ENCODE data around the gene UBAC2.

UBAC2 gene

DNA sequence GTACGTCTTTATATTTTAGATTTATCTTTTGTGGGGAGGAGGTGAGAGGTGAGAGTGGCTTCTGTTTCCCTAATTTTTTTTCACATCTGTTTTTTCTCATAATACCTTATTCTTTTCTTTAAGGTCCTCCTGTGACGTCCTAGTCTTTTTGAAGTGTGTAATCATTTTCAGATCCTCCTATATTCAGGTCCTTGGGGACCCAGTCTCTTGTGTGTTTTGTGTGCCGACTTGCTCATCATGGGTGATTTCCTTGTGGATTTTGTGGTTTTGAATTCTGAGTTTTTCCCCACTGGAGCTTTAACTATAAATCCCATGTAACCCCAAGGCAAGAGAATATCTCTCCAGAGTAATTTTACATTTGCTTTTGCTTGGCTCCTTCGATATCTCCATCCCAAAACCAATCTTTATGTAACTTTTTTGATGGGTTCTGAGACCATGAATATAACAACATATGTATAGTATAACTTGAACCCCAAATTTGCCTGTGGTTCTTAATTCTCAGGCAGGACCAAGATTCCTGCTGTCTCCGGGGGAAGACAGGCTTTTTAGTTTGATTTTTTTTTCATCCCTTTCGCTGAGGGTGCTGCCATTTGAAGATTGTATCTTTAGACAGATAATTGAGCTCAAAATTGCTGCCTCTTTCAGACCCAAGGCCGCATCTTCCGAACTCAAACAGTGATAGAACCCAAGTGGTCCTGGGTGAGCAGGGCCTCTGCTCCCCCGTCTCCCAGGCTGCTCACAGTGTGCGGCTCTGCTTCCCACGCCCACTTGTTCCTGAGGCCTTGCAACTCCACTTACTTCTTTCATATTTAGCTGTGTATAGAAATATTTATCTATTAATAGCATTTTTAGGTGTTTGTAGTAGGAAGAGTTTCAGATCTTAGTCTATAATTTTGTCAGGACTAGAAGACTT, 165.7 kb downstream of the UBAC2 start:
- DNase-seq: no peak

- DNase-seq: no peak
Measured at GRCh38 chr13:99367106-99367616, 166.5 kb downstream of the UBAC2 start.

DNA sequence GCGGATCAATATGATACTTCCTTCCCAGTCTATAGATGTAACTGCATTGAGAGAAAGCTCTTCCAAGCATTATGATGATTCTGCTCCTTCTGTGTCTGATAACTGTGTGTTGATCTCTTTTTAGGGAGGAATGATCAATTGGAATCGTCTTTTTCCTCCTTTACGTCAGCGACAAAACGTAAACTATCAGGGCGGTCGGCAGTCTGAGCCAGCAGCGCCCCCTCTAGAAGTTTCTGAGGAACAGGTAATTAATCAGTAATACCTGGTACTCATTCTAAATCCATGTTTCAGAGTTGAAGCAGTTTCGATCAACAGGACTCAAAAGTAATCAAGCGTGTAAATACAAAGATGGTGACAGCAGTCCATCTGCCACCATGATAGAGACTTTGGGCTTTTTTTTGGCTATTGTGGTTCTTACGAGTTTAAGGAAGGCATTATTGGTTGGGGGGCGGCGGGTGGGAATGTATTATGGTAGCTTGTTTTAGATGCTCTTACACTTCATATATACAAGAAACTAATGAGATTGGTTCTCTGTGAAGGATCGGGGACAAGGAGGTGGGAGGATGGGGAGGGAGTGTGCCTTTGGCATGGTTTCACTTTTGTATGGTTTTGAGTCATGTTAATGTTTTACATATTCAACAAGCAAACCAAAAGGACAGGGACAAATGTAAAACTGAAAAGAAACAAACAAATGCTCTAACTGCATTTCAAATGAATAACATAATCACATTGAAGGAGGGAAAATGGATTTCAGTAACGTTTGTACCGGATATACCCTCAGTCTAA, 167.2 kb downstream of the UBAC2 start:
- no peak for DNase-seq

DNA sequence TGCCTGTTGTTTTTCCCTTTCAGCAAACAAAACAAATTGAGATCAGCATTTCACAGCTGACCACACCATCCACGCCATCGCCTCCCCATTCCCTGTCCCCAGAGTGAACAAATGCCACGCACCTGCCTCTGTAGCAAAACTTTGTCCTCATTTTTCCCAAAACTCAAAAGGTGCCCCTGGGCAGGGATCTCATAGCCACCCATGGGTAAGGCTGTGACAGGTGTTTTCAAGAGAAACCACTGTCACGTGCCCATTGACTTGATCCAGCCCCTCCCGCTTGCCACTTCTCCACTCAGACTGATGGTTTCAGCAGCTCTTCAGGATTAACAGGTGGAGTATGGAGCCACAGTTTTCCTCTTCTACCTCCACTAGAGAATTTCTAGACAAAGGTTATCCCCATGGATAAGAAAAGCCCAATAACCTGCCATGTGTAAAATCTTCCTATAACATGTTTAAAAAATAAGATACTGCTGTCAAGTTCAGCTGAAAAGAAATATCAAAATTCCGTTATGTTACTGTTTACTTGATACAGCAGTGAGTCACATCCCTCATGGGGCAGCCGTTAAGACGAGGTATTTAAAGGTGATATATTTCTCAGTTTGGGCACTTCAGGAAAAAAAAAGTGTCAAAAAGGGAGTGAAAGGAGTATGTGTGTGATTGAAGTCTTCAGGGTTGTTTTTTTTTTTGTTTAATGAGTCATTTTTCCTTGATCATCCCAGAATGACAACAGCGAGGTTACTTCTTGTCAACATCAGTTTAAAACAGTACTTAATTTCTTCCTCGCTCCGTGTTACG, 170.0 kb downstream of the UBAC2 start:
- no peak for DNase-seq

DNA sequence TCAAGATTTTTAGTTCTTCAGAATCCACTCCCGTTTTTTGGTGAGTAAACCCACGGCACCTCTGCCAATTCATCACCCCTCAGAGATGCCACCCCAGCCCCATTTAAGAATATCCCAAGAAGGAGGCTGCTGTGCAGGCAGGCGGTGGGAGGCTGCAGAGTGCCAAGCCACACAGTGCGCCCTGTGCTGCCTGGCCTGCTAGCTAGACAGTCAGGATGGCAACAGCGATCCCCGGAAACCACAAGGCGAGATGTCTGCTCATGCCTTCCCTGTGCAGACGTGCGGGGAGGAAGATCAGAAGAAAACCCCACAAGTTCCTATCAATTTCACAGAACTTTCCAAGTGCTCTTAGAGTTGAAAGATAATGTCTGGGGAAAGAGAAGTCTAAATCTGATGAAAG, 171.3 kb downstream of the UBAC2 start:
- DNase-seq: no peak

DNA sequence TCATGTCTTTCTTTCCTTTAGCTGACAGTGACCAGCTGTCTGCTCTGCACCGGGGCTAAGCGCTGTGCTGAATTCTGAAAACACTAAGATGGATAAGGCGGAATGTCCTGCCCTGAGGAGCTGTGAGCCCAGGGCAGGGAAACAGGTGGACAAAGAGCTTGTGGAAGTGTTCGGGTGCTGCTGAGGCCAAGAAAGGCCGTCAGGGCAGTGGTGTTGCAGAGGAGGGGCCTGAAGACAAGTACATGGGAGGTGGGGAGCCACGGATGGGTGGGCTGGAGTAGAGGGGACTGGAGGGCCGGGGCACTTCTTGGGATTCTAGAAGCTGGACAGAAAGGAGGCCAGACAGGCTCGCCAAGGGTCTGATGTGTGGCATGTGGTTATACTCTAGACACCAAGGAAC, 172.8 kb downstream of the UBAC2 start:
- DNase-seq: no peak

GRCh38 chr13:99374169-99374991, 173.7 kb downstream of the UBAC2 start:
- DNase-seq: no peak

GRCh38 chr13:99374994-99375737, 174.5 kb downstream of the UBAC2 start:
- no peak for DNase-seq

DNA sequence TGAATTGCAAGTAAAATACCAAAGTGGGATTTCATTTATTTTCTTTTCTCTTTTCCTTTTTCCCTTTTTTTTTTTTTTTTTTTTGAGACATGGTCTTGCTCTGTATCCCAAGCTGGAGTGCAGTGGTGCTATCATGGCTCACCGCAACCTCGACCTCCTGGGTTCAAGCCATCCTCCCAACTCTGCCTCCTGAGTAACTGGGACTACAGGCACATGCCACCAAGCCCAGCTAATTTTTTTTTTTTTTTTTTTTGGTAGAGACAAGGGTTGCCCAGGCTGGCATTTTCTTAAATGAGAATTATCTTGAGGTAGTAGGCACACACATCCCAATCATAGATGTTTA, 175.1 kb downstream of the UBAC2 start:
- DNase-seq: no peak

GRCh38 chr13:99376132-99376531, 175.5 kb downstream of the UBAC2 start:
- DNase-seq: no peak

GRCh38 chr13:99376924-99377323, 176.3 kb downstream of the UBAC2 start:
- no peak for DNase-seq

- no peak for DNase-seq
Measured at GRCh38 chr13:99377641-99378040, 177.0 kb downstream of the UBAC2 start.

GRCh38 chr13:99378985-99379733, 178.5 kb downstream of the UBAC2 start:
- no peak for DNase-seq

DNA sequence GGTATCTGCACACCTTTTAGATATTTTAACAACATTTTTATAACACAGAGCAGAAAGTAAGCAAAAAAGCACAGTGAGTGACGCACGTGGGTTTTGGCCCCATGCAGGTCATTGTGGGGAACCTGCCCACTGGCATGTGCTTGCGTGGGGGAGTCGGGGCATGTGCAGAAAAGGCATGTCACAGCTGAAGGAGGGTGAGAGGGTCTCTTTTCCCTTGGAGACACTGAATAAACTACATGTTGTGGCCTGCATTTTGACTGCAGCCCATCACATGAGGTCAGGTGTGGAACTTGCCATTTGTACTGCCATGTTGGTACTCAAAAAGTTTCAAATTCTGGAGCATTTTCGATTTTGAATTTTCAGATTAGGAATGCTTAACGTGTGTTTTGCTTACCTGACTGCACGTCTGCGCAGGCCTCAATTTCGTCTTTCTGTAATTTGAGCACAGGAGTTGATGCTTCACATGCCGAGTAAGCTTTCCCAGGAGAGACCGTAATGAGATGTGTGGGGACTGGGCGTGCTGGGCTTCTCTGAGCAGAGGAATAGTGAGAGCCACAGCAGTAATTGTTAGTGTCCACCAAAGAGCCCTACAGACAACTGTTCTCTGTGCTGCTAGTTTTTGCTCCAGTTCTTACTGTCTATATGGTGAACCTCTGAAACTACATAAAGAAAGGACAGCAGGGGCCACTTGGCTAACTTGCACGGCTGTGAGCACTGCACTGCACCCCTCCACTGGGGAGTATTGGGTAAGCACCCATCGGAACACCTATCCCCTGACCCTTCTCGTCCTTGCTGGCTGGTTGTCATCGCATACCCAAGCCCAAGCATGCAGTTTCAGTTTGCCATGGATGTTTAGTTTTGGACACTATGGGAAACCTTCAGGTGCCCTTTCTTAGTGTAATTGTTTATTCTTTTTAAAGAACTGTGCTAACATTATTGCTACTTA, 179.5 kb downstream of the UBAC2 start:
- no peak for DNase-seq

GRCh38 chr13:99380921-99381645, 180.4 kb downstream of the UBAC2 start:
- no peak for DNase-seq

DNA sequence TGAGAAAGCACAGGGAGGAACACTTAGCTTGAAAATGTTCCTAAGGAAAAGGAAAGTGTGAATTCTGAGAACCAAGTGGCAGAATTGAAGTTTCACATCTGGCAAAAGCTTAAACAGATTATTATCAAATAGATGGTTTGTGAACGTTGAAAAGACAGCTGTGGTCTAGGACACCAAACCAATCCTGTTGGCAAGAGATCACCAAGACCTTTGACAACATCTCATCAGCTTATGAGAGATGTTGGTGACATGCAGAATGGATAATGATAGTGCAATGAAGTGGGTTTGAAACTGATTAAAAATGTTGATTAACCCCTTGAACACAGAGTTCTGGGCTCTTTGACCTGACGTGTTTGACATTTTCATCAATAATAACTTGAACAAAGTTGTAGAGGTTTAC, 181.1 kb downstream of the UBAC2 start:
- DNase-seq: no peak

DNA sequence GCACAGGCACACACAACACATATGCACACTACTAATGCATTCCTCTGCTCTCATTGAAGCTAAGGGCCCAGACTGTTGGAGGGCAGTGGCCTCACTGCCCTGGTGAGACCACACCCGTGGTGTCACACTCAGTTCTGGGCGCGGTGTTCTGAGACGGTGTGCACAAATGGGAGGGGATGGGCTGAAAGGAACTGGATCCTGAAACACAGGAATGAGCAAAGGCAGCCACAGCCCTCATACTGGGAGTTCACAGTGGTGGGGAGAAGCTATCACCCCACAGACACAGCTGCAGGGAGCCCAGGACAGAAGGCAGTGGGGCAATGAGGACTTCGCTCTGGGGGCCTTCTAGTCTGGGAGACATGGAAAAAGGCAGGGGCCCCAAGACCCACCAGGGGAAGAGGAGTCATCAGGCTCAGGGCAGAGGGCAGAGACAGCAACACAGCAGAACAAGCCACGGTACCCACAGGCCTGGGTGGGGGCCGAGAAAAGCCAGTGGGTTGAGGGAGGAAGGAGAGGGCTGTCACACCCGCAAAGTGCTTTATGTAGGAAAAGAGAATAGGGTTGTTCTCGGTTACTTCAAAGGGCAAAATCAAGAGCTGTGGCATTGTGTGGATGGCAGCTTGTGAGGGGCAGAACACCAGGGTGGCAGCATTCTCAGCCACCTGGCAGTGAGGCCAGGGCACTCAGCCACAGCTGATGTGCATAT, 181.9 kb downstream of the UBAC2 start:
- no peak for DNase-seq

- DNase-seq: no peak
Measured at GRCh38 chr13:99383511-99383921, 182.9 kb downstream of the UBAC2 start.
